ENCODE results near the gene ENOX1.
"Not testable (repeated sequence)": the region's sequence is repeated elsewhere in the genome, so short reads cannot be mapped to it uniquely, and the experiment has no call there.

ENOX1 gene

GRCh38 chr13:43786766-43787517 lies at the start of gene ENOX1:
Gene ENOX1, minus strand, starts transcription at chr13:43786972.
- peak; percentile 42 for DNase-seq

GRCh38 chr13:43835701-43836100 lies 48.9 kb upstream of the ENOX1 start:
- no peak for DNase-seq

- no peak for DNase-seq
These were observed 44.3 kb upstream of the ENOX1 start for GRCh38 chr13:43831088-43831487.

- DNase-seq, result no peak
These were observed 43.7 kb upstream of the ENOX1 start for GRCh38 chr13:43830497-43830881.

GRCh38 chr13:43824656-43825055 lies 37.9 kb upstream of the ENOX1 start:
- DNase-seq, result not testable (repeated sequence)

- DNase-seq, result no peak
These were observed 36.2 kb upstream of the ENOX1 start for GRCh38 chr13:43822969-43823368.

GRCh38 chr13:43816401-43816889 lies 29.7 kb upstream of the ENOX1 start:
- DNase-seq, result no peak

GRCh38 chr13:43815204-43815603 lies 28.4 kb upstream of the ENOX1 start:
- DNase-seq, result peak; percentile 55

- DNase-seq, result no peak
These were observed 21.9 kb upstream of the ENOX1 start for GRCh38 chr13:43808676-43809075.

GRCh38 chr13:43805681-43806128 lies 18.9 kb upstream of the ENOX1 start:
- no peak for DNase-seq

GRCh38 chr13:43805071-43805468 lies 18.3 kb upstream of the ENOX1 start:
- DNase-seq, result peak; percentile 97

- peak; percentile 28 for DNase-seq
These were observed 17.8 kb upstream of the ENOX1 start for GRCh38 chr13:43804461-43805070.

- no peak for DNase-seq
These were observed 15.7 kb upstream of the ENOX1 start for GRCh38 chr13:43802511-43802910.

- no peak for DNase-seq
These were observed 14.1 kb upstream of the ENOX1 start for GRCh38 chr13:43800828-43801227.

- DNase-seq, result no peak
These were observed 12.4 kb upstream of the ENOX1 start for GRCh38 chr13:43799191-43799590.

- no peak for DNase-seq
These were observed 11.1 kb upstream of the ENOX1 start for GRCh38 chr13:43797869-43798268.

GRCh38 chr13:43797159-43797558 lies 10.4 kb upstream of the ENOX1 start:
- DNase-seq, result no peak

- DNase-seq, result no peak
These were observed 7.6 kb upstream of the ENOX1 start for GRCh38 chr13:43794416-43794815.

- no peak for DNase-seq
These were observed 5.5 kb upstream of the ENOX1 start for GRCh38 chr13:43792076-43792881.

- no peak for DNase-seq
These were observed 1.2 kb upstream of the ENOX1 start for GRCh38 chr13:43787997-43788396.

GRCh38 chr13:43787518-43787891 lies 733 bp upstream of the ENOX1 start:
- DNase-seq, result no peak

- DNase-seq, result no peak
These were observed 353 bp downstream of the ENOX1 start for GRCh38 chr13:43786472-43786765.

- DNase-seq, result peak; percentile 38
These were observed 911 bp downstream of the ENOX1 start for GRCh38 chr13:43785650-43786471.

Data from kidney glomerular epithelial cell (primary cell).